ENCODE data around the gene BCL3.
"Not testable (repeated sequence)": the region's sequence is repeated elsewhere in the genome, so short reads cannot be mapped to it uniquely, and the experiment has no call there.

Gene BCL3

DNA sequence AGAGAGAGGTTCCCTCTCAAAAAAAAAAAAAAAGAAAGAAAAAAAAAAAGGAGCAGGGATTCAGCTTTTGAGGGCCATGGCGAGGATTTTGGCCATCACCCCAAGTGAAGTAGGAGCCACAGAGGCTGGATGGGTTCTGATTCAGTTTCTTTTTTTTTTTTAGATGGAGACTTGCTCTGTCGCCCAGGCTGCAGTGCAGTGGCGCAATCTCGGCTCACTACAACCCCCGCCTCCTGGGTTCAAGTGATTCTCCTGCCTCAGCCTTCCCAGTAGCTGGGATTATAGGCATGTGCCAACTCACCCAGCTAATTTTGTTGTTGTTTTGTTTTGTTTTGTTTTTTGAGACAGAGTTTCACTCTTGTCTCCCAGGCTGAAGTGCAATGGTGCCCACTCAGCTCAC is 27.1 kb upstream of the BCL3 start:
- DNase-seq = not testable (repeated sequence)

DNA sequence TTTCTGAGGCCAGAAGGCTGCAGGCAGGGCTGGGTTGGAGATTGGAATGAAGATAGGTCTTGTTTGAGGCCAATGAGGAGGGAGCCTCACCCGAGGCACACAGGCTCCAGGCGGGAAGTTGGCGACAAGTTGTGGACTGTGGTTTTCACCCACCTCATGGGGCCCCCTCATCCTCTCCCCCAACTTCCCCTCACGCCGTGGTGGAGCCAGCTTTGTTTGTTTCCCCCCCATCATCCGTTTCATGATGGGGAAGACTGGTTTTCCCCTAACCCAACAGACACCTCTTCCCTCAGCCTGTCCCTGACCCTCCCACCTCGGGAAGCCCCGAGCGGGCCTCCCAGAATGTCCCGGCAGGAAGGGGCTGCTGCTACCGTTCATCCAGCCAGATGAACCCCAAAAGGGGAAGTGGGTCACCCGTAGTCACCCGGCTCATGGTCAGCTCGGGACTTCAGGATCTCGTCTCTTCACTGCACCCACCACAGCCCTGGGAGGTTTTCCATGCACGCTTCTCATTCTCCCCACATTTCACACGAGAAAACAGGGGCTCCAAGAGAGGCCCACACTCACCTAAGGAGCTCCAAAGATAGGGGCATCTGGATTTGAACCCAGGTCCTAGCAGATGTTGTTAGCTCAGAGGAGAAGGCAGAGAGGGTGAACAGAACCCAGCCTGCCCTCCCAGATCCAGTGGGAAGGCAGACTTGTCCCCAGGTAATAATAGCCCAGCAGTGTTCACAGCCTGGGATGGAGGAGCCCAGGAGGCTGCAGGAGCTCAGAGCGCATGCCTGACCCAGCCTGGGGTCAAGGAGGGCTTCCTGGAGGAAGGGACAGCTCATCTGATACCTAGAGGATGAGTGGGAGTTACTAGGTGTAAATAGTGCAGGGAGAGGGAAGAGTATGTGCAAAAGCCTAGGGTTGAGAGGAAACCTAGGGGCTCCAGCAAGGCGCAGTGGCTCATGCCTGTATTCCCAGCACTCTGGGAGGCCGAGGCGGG is 26.1 kb upstream of the BCL3 start:
- no peak for DNase-seq

DNA sequence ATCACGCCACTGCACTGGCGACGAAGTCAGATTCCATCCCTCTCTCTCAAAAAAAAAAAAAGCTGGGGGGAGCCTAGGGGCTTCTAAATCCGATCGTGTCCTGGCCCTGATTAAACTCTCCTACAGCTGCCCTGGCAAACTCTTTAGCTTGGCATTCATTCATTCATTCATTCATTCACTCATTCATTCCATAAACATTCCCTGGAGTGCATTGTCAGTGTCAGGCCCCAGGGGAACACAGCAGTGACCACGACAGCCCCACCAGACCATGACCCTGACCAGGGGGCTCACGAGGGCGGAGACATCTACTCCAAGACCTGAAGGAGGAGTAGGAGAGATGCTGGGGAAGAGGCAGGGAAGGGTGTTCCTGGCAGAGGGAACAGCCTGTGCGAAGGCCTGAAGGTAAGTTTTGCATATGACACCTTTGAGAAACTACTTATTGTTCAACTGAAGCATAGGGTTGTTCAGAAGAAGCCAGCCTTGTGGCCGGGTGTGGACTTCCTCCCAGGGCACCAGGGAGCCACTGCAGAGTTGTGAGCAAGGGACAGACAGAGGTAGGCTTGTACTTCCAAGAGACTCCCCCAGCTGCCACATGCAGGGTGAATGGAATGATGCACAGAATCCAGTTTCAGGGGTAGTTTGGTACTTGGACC is 25.1 kb upstream of the BCL3 start:
- no peak for DNase-seq

DNA sequence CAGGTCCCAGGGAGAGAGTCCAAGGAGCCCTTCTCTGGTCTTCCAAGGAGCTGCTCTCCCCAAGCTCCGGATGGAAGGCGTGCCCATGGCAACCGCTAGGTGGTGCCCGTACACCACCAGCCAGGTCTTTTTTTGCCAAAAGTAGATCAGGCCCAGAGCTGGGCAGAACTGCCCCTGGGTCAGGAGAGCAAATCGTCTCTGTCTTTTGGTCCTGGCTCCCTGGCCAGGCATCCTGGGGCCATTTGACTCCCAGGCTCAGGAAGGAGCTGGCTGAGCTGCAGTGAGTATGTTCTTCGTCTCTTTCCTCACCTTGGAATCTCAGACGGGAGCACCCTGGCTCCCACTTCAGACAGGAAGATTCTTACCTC is 24.6 kb upstream of the BCL3 start:
- peak; percentile 68 for DNase-seq

DNA sequence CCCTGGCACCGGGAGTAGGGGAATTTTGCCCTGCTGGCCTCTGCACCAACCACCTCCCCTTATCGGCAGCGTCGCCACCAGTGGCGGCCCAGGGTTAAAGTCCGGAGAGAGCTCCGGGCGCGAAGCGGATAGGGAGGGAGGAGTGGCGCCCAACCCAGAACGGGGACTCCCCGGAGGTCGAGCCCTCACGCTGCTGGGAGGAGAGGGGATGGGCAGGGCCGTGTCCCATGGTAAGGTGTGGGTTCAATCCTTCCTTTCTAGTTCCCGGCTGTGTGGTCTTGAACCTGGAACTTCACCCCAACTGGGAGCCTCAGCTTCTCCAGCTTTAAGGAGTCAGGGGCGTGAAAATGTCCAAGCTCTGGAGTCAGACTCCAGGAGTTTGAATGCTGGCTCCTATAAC is 23.3 kb upstream of the BCL3 start:
- no peak for DNase-seq

DNA sequence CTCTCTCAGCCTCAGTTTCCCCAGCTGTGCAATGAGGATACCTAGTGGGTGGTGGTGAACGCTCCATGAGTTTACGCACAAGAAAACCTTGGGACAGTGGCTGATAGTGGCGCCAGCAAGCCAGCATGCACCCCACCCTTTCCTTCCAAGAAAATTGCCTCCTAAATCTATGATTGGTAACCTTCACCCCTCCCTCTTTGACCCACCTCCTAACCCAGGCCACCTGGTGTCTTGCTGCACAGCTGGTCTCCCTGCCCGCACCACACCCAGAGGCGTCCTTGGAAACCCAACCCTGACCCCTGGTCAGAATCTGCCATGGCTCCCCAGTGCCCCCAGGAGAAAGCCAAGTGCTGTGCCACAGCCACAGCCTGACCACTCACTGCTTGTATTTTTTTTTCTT is 22.8 kb upstream of the BCL3 start:
- DNase-seq = no peak

DNA sequence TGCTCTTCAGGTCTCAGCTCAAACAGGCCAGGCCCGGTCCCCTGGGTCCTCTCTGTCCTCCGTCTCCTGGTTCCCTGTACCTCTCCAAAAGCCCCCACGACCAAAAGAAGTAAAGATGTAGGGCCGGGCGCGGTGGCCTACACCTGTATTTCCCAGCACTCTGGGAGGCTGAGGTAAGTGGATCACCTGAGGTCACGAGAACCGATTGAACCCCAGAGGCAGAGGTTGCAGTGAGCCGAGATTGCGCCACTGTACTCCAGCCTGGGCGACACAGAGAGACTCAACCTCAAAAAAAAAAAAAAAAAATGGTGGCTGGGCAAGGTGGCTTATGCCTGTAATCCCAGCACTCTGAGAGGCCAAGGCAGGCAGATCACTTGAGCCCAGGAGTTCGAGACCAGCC is 22.0 kb upstream of the BCL3 start:
- no peak for DNase-seq

DNA sequence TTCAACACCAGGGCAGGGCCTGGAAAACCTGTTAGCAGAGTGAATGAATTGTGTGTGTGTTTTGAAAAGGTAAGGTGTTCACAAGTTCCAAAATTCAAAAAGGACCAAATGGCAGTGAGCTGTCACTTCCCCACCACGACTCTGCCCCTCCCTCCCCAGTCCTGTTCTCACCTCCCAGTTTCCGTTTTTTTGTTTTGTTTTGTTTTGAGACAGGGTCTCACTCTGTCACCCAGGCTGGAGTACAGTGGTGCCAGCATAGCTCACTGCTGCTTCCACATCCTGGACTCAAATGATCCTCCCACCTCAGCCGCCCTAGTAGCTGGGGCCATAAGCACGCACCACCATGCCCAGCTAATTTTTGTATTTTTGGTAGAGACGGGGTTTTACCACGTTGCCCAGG is 20.3 kb upstream of the BCL3 start:
- no peak for DNase-seq

DNA sequence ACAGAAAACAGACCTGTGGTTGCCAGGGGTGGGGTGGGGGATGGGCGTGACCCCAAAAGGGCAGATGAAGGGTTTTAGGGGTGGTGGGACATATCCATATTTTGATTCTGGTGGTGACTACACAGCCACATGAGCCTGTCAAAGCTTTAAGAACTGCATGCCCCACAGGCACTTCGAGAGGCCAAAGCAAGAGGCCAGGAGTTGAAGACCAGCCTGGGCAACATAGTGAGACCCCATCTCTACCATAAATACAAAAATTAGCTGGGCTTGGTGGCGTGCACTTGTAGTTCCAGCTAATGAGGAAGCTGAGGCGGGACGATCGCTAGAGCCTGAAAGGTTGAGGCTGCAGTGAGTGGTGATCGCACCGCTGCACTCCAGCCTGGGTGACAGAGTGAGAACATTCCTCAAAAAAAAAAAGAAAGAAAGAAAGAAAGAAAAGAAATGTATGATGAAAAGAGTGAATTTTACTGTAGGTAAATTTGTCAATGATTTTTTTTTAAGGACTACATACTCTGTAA is 18.9 kb upstream of the BCL3 start:
- no peak for DNase-seq

DNA sequence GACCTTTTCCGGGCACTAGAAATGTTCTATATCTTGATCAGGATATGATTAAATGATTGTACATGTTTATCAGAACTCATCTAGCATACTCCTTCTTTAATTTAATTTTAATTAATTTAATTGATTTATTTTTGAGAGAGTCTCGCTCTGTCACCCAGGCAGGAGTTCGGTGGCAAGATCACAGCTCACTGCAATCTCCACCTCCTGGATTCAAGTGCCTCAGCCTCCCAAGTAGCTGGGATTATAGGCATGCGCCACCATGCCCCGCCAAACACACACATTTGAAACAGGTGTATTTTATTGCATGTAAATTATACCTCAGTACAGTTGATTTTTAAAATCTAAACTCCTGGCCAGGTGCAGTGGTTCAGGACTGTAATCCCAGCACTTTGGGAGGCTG is 17.4 kb upstream of the BCL3 start:
- no peak for DNase-seq

DNA sequence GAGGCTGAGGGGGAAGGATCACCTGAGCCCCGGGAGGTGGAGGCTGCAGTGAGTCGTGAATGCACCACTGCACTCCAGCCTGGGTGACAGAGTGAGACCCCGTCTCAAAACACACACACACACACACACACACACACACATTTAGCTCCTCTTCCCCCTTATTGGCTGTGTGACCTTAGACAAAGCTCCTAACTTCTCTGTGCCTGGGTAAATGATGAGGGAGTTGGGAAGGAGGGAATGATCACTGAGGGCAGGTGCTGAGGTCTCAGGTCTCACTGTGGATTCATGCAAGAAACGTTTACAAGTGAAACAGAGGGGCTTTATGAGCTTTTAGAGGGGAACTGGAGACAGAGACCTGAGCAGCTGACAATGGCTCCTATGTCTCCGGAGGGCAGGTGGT is 16.9 kb upstream of the BCL3 start:
- no peak for DNase-seq

DNA sequence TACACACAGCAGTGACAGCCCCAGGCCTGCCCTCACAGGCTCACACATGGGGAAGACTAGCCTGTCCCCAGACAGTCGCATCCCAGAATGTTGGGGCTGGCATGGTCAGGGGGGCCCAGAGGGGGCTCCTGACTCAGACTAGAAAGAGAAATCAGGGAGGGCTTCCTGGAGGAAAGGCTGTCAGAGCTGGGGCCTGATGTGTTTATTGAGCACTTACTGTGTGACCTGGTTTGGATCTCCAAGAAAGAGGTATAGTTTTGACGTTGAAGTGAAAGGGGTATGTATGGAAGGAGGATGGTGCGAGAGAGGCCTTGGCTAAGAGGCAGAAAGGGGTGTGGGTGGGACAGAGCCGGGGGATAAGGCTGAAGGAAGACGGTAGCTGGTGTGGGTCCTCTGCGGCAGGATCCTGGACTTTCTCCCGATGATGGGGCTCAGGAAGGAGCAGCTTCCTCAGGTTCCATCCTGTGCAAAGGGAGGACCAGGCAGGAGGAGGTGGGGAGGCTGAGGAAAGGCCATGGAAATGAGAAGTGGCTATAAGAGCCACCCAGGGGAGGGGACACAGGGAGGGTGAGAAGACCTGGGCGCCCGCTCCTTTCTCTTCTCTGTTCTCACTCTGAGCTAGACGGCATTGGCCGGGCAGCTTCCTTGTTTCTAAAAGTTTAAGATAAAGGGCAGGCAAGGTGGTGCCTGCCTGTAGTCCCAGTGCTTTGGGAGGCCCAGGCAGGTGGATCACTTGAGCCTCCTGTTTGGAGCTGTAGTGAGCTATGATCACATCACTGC is 16.1 kb upstream of the BCL3 start:
- no peak for DNase-seq

DNA sequence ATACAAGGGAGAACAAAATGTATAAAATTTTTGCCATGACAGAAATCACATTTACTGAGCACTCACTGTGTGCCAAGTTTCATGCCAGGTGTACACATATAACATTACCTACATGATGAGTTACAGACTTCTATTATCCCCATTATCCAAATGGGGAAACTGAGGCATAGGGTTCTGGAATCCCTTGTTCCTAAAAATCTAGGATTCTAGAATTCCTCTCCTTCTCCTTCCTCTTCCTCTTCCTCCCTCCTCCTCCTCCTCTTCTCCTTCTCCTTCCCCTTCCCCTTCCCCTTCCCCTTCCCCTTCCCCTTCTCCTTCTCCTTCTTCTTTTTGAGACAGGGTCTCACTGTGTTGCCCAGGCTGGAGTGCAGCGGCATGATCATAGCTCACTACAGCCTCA is 14.2 kb upstream of the BCL3 start:
- no peak for DNase-seq

DNA sequence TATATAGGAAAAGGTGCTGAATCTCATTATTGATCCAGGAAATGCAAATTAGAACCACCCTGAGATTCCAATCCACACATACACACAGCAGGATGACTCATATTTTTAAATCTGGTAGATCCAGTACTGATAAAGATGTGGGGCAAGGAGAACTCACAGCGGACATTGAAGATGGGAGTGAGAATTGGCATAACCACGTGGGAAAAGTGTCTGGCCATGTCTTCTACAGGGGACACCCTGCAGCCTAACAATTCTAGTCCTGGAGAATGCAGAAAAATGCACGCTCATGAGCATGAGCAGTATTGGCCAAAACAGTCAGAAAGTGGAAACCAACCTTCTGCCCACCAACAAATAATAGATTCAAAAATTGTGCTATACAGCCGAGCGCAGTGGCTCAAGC is 13.5 kb upstream of the BCL3 start:
- no peak for DNase-seq

DNA sequence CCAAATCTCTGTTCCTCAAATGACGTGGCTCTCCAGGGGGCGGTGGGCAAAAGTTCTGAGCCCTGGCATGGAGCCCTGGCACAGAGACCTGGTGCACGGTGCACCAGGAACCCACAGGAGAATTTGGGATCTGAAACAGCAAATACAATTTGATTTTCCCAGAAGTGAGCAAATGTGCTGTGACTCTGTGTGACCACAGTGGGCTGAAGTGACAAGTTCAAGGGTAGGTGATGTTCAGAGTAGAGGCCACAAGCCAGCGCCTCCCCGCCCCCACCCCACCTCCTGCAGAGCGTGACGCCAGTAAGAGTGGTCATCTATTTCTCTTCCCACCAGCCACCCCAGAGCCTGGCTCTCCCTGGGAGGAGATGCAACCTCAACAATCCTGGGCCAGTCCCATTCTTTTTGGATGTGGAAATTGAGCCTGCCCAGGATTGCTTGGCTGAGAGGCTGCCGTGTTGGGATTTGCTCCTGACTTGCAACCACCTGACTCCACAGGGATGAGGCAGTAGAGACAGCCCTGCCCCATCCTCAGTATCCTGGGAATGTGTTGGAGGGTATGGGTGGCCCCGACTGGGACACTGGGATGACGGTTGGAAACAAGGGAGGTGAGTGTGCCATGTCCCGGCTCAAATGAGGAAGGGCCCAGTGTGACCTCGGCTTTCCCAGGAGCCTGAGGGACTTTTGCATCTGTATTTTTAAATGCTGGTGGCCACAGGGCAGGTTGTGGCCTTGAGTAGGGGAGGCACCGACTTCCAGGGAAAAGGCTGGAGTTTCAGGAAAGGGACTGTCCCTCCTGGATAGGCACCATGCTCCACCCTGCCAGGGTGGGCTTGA is 11.1 kb upstream of the BCL3 start:
- no peak for DNase-seq

DNA sequence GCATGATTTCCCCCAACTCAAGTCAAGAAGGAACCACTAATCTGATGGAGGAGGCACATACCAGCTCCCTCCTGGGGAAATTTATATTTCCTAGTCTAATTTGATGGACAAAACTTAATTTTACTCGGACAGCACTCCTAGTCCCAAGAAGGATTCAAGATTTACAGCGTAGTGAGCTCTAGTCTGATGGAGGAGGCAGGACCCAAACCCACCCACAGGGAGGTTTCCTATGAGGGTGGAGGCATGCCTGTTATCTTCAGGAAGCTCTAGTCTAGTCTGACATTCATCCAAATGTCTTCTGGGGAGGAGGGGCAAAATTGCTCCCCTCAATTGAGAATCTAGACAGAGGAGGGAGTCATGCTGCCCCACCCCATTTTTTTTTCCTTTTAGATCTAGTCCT is 10.4 kb upstream of the BCL3 start:
- no peak for DNase-seq

DNA sequence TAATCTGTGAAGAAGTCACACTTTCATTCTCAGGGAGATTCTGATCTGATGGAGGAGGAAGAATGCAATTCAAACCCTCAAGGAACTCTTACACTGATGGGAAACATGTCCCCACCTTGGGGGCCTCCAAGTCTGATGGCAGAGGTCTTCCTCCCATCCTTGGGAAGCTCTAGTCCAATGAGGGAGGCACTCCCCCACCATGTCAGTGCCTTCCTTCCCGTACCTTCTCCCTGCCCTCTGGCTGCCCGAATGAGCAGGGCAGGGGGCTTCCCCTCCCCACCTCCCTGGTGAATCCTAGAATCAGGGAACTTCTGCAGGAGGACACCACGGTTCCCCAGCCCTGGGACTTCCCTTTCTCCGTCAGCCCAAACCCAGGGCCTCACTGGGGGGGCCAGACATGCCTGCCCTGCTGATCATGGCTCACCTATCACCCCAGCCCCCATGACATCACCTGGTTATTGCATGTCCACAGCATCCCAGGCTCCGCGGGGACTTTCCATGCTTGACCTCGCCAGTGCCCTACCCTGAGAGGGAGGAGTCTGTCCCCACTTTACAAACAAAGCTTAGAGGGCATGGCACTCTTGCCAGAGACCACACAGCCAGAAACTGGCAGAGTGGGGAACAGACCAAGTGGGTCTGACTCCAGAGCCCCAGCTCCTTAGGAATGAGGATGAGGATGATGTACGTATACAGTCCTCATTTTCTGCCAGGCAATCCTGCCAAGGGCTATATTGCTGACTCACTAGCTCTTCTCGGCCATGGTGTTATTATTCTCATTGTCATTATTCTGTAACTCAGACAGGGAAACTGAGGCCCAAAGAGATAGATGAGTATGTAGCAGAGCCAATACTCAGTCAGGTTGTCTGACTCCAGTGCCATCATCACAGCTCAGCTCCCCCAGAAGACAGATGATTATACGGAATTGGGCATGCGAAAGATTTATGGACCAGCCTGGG is 9.6 kb upstream of the BCL3 start:
- DNase-seq = no peak

DNA sequence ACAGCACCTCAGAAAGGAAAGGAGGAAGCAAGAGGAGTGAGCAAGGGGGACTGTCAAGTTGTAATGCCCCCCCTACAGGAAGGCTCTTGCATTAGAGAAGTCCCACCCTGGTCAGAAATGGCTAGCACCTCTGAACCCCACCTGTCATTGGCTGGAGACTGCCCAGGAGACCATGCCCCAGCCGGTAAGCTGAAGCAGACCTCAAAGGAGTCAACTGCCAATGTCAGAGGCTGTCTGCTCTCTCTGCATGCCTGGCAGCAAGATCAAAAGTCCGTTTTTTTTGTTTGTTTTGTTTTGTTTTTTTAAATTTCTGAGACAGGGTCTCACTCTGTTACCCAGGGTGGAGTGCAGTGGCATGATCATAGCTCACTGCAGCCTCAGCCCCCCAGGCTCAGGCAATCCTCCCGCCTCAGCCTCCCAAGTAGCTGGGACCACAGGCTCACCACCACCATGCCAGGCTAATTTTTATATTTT is 8.1 kb upstream of the BCL3 start:
- no peak for DNase-seq

DNA sequence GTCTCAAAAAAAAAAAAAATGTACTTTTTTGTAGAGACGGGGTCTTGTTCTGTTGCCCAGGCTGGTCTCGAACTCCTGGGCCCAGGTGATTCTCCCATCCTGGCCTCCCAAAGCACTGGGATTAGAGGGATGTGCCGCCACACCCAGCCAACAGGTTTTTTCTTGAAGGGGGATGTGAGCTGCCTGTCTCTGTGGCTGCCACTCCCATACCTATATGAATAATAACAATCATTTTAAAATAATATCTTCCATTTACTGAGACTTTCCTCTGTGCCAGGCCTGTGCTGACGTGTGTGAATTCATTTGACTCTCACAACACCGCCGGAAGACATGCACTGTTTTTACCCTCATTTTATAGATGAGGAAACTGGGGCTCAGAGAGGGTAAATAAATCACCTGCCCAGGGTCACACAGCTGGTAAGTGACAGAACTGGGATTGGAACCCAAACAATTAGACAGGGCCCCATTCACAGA is 7.2 kb upstream of the BCL3 start:
- no peak for DNase-seq

DNA sequence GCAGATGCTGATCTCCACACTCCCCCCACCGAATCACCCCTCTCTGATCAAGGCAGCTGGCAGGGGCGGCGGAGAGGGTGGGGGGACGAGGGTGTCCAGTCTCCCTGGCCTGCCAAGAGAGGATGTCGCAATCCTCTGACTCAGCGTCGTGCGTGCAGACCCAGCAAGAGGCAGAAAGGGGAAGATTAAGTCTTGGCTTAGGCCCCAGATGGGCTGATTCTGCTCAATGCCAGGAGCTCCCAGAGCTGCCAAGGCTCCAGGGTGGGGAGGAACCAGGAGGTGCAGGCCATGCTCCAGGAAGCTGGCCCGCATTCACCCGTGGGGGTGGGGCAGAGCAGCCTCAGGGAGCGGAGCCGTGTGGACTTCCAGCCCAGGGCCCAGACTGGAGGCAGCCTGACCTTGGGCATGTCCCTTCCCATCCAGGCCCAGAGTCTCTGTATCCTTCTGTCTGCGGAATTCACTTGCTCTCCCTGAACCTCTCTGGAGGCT is 6.6 kb upstream of the BCL3 start:
- DNase-seq = peak; percentile 90

Measured in T1000 (cell line).